Endothelial cell of umbilical vein (primary cell): ENCODE results near the gene RANBP2.
"Not testable (repeated sequence)": the region's sequence is repeated elsewhere in the genome, so short reads cannot be mapped to it uniquely, and the experiment has no call there.

ENCODE experiments used
- EZH2 ChIP-seq: IDR thresholded peaks from 2 replicates; pipeline ENCODE4 v1.6.1; 2012; ENCODE audit warnings: borderline replicate concordance, low read depth, mild to moderate bottlenecking, moderate library complexity, low read length, inconsistent platforms; ENCODE audit not compliant: severe bottlenecking
- JUN ChIP-seq: IDR thresholded peaks from 2 replicates; pipeline ENCODE4 v1.6.1; 2011; ENCODE audit warnings: borderline replicate concordance, low read depth; ENCODE audit not compliant: insufficient read length, insufficient read depth
- MYC ChIP-seq: IDR thresholded peaks from one replicate; pipeline ENCODE4 v1.6.1; 2011; ENCODE audit warnings: mild to moderate bottlenecking, low read depth, low read length
- POLR2A ChIP-seq: IDR thresholded peaks from 2 replicates; pipeline ENCODE4 v1.6.1; 2012; ENCODE audit warnings: low read depth, mild to moderate bottlenecking, control low read depth, low read length
- POLR2AphosphoS5 ChIP-seq: IDR thresholded peaks from 2 replicates; pipeline ENCODE4 v1.6.1; 2012; ENCODE audit warnings: low read depth, mild to moderate bottlenecking, control low read depth, low read length, moderate library complexity; ENCODE audit not compliant: insufficient read depth
- TF ChIP-seq, protein P1 (sequence below), 2 donors: IDR thresholded peaks; 1 replicate in 1 of 2; 2 replicates in 1 of 2; pipeline ENCODE4 v1.5.1; 2011; ENCODE audit warnings: low read length in 2 of 2, mild to moderate bottlenecking in 2 of 2, moderate library complexity in 2 of 2, control low read depth in 1 of 2, inconsistent platforms in 1 of 2, low read depth in 1 of 2; ENCODE audit not compliant: insufficient read depth in 1 of 2; ENCODE audit errors: extremely low read depth in 1 of 2

DNA sequence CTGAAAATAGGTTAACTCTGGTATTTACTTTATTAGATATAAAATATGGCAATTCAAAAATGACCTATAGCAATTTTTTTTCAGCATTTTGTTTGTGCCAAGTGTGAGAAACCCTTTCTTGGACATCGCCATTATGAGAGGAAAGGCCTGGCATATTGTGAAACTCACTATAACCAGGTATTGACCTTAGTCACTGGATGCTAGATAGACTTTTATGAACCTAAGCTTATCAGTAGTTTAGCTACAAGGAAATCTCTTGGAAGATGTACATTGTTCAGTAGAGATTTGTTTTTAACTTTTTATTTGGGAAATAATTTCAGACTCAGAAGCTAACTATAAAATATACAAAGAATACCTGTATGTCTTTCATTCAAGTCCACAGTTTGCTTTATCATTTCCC is 42.8 kb upstream of the RANBP2 start:
- not testable (repeated sequence) for TF ChIP-seq POLR2AphosphoS5, POLR2A, MYC, EZH2, JUN
- TF ChIP-seq, protein P1, sequence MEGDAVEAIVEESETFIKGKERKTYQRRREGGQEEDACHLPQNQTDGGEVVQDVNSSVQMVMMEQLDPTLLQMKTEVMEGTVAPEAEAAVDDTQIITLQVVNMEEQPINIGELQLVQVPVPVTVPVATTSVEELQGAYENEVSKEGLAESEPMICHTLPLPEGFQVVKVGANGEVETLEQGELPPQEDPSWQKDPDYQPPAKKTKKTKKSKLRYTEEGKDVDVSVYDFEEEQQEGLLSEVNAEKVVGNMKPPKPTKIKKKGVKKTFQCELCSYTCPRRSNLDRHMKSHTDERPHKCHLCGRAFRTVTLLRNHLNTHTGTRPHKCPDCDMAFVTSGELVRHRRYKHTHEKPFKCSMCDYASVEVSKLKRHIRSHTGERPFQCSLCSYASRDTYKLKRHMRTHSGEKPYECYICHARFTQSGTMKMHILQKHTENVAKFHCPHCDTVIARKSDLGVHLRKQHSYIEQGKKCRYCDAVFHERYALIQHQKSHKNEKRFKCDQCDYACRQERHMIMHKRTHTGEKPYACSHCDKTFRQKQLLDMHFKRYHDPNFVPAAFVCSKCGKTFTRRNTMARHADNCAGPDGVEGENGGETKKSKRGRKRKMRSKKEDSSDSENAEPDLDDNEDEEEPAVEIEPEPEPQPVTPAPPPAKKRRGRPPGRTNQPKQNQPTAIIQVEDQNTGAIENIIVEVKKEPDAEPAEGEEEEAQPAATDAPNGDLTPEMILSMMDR (IDR thresholded peaks at IDR 0.05; ENCODE audit: extremely low read depth in 1 of 2, insufficient read depth in 1 of 2, low read depth in 1 of 2, low read length in 2 of 2) = not testable (repeated sequence)
